ENCODE measurements around the gene MYO1E.

DNA sequence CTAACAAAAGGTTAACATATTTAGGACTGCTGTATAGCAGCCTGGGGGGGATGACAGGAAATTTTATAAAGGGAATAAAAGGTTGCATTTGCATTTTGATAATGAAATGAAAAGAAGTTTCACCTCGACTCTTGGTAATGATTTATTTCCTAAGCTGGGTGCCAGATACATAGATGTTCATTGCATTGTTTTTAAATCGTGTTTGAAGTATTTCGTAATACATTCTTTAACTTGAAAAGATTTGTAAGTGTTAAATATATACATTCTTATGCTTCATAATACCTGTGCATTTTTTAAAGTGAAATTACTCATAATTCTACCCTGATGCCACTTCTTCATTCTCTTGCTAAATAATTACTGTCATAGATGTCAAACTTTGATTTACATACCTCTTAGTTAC is 143.2 kb downstream of the MYO1E start:
- TF ChIP-seq, protein P1, sequence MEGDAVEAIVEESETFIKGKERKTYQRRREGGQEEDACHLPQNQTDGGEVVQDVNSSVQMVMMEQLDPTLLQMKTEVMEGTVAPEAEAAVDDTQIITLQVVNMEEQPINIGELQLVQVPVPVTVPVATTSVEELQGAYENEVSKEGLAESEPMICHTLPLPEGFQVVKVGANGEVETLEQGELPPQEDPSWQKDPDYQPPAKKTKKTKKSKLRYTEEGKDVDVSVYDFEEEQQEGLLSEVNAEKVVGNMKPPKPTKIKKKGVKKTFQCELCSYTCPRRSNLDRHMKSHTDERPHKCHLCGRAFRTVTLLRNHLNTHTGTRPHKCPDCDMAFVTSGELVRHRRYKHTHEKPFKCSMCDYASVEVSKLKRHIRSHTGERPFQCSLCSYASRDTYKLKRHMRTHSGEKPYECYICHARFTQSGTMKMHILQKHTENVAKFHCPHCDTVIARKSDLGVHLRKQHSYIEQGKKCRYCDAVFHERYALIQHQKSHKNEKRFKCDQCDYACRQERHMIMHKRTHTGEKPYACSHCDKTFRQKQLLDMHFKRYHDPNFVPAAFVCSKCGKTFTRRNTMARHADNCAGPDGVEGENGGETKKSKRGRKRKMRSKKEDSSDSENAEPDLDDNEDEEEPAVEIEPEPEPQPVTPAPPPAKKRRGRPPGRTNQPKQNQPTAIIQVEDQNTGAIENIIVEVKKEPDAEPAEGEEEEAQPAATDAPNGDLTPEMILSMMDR (IDR thresholded peaks at IDR 0.05): no peak
- TF ChIP-seq POLR2A (IDR thresholded peaks at IDR 0.05): no peak
- TF ChIP-seq POLR2AphosphoS5 (IDR thresholded peaks at IDR 0.05): no peak

Data from prostate gland (tissue), 2 donors.